ENCODE data around the gene FGD3.

DNA sequence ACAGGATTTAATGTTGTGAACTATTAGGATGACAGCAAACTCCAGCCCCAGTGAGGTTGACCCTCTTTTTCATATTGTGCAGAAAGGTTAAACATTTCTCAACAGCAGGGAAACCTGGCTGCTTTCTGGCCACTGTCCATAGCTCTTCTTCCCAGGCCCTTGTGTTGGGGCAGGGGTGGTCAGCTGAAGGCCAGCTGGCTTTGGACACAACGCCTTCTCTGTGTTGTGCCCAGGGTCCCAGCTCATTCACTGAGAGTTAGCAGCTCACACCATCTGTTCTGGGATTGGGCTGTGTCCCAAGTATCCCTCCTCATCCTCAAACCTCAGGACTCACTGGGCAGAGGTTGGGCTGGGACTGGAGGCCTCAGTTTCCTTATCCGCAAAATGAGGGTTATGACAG lies 1.3 kb downstream of the FGD3 start:
- TF ChIP-seq, protein P1, sequence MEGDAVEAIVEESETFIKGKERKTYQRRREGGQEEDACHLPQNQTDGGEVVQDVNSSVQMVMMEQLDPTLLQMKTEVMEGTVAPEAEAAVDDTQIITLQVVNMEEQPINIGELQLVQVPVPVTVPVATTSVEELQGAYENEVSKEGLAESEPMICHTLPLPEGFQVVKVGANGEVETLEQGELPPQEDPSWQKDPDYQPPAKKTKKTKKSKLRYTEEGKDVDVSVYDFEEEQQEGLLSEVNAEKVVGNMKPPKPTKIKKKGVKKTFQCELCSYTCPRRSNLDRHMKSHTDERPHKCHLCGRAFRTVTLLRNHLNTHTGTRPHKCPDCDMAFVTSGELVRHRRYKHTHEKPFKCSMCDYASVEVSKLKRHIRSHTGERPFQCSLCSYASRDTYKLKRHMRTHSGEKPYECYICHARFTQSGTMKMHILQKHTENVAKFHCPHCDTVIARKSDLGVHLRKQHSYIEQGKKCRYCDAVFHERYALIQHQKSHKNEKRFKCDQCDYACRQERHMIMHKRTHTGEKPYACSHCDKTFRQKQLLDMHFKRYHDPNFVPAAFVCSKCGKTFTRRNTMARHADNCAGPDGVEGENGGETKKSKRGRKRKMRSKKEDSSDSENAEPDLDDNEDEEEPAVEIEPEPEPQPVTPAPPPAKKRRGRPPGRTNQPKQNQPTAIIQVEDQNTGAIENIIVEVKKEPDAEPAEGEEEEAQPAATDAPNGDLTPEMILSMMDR (optimal IDR thresholded peaks at IDR 0.05 in 1 of 3, IDR thresholded peaks at IDR 0.05 in 1 of 3, conservative IDR thresholded peaks at IDR 0.05 in 1 of 3; ENCODE audit: extremely low read depth in 1 of 3, insufficient read depth in 2 of 3, low read length in 3 of 3), result no peak
- TF ChIP-seq EZH2 (IDR thresholded peaks at IDR 0.05; ENCODE audit: low read length), result no peak

All from keratinocyte (primary cell).